B cell (primary cell): Measurements from ENCODE around the gene GLIS1. TPM values are rescaled to one million over a fixed set of nuclear protein-coding genes. Genes with fewer than 3 reads are reported as not detected.

Experiments
- ATAC-seq: fragments of 200-7000 bp; cut with Tn5 transposase; one replicate; pipeline ENCODE4 v1.10.0; 2021; ENCODE audit warnings: low read depth, mild to moderate bottlenecking, moderate number of reproducible peaks, moderate library complexity
- CTCF ChIA-PET: fragments of 350-600 bp; sonication (Branson Sonifier 250); formaldehyde crosslinking; loops from one replicate; lab custom pipeline; 2021; ENCODE audit warnings: antibody characterized with exemption, inconsistent platforms; lab: Charles Lee
- POLR2A ChIA-PET: fragments of 350-600 bp; sonication (Branson Sonifier 250); formaldehyde crosslinking; loops from one replicate; lab custom pipeline; 2021; ENCODE audit warnings: antibody characterized with exemption; lab: Charles Lee
- DNase-seq: peaks from one replicate; pipeline ENCODE4 v3.0.0; 2013
- H2AFZ ChIP-seq: 2 replicates; pipeline ENCODE4 v1.6.1; 2012; ENCODE audit warnings: mild to moderate bottlenecking, low read depth, low read length; ENCODE audit not compliant: insufficient read depth, poor library complexity, severe bottlenecking
- H3K27ac ChIP-seq, 2 donors: 1 replicate in 1 of 2; 2 replicates in 1 of 2; pipeline ENCODE4 v1.5.1; 2012 to 2013; ENCODE audit warnings: low read length in 2 of 2, mild to moderate bottlenecking in 2 of 2, moderate library complexity in 1 of 2
- H3K27me3 ChIP-seq, 4 experiments: fragments of 200-600 bp in 1 of 4; sonication (generic) in 1 of 4; replicated peaks in 1 of 4; 1 replicate in 2 of 4; 2 replicates in 2 of 4; pipeline versions ENCODE4 v1.6.1 to v1.7.0; 2013 to 2016; ENCODE audit warnings: low read length in 3 of 4, mild to moderate bottlenecking in 2 of 4, mixed read lengths in 1 of 4, moderate library complexity in 1 of 4; ENCODE audit not compliant: insufficient read depth in 4 of 4, control insufficient read depth in 3 of 4; ENCODE audit errors: control extremely low read depth in 1 of 4
- H3K36me3 ChIP-seq, 2 experiments: replicated peaks in 1 of 2; 1 replicate in 1 of 2; 2 replicates in 1 of 2; pipeline versions ENCODE4 v1.6.1 to v1.7.1; 2013; ENCODE audit warnings: low read length in 1 of 2; ENCODE audit not compliant: insufficient read depth in 2 of 2, control insufficient read depth in 1 of 2; ENCODE audit errors: control extremely low read depth in 1 of 2, extremely low read depth in 1 of 2
- H3K4me1 ChIP-seq, 2 donors: fragments of 200-600 bp in 1 of 2; sonication (generic) in 1 of 2; 1 replicate in 1 of 2; 2 replicates in 1 of 2; pipeline versions ENCODE4 v1.5.1 to v1.6.1; 2013 to 2017; ENCODE audit warnings: low read length in 2 of 2; ENCODE audit not compliant: control insufficient read depth in 2 of 2, insufficient read depth in 2 of 2
- H3K4me2 ChIP-seq: replicated peaks from 2 replicates; pipeline ENCODE3; 2012; ENCODE audit warnings: mild to moderate bottlenecking, low read depth, low read length; ENCODE audit not compliant: poor library complexity, severe bottlenecking
- H3K4me3 ChIP-seq, 5 experiments: fragments of 200-600 bp in 1 of 5; sonication (generic) in 1 of 5; 1 replicate in 3 of 5; 2 replicates in 2 of 5; pipeline versions ENCODE4 v1.5.1 to v1.7.0; 2011 to 2016; ENCODE audit warnings: low read length in 4 of 5, mild to moderate bottlenecking in 4 of 5, low read depth in 2 of 5, control low read depth in 1 of 5, moderate library complexity in 1 of 5; ENCODE audit not compliant: insufficient read depth in 1 of 5; ENCODE audit errors: control extremely low read depth in 1 of 5, extremely low read depth in 1 of 5
- H3K79me2 ChIP-seq: fragments of 200-600 bp; sonication (generic); one replicate; pipeline ENCODE4 v1.6.0; 2016; ENCODE audit warnings: low read length; ENCODE audit not compliant: control insufficient read depth, insufficient read depth
- H3K9ac ChIP-seq: fragments of 200-600 bp; sonication (generic); 2 replicates; pipeline ENCODE4 v1.6.1; 2017; ENCODE audit warnings: mild to moderate bottlenecking, low read length, moderate library complexity
- H3K9me3 ChIP-seq, 3 donors: one replicate each; pipeline versions ENCODE4 v1.6.1 to v1.7.1; 2013; ENCODE audit warnings: low read length in 2 of 3; ENCODE audit not compliant: control insufficient read depth in 2 of 3, insufficient read depth in 1 of 3; ENCODE audit errors: control extremely low read depth in 1 of 3
- H4K20me1 ChIP-seq: 2 replicates; pipeline ENCODE4 v1.6.0; 2012; ENCODE audit warnings: mild to moderate bottlenecking, low read length; ENCODE audit not compliant: insufficient read depth, control insufficient read depth, poor library complexity, severe bottlenecking
- H3K27ac Mint-ChIP-seq: one replicate; pipeline ENCODE4 v1.8.0; 2021; ENCODE audit warnings: mixed read lengths
- H3K27me3 Mint-ChIP-seq: one replicate; pipeline ENCODE4 v1.8.0; 2021; ENCODE audit warnings: mixed read lengths
- H3K4me1 Mint-ChIP-seq: one replicate; pipeline ENCODE4 v1.8.0; 2021; ENCODE audit warnings: mixed read lengths
- H3K4me3 Mint-ChIP-seq: one replicate; pipeline ENCODE4 v1.8.0; 2021; ENCODE audit warnings: mixed read lengths
- H3K9me3 Mint-ChIP-seq: one replicate; pipeline ENCODE4 v1.8.0; 2022; ENCODE audit warnings: mixed read lengths; ENCODE audit not compliant: insufficient read depth
- EZH2 ChIP-seq: IDR thresholded peaks from 2 replicates; pipeline ENCODE4 v1.6.1; 2012; ENCODE audit warnings: borderline replicate concordance, low read depth, mild to moderate bottlenecking, moderate library complexity, low read length; ENCODE audit not compliant: insufficient read depth, poor library complexity, severe bottlenecking
- WGBS: methylation state at CpG from one replicate; pipeline ENCODE4 v1.1.5; 2013; ENCODE audit warnings: missing lambda C conversion rate; ENCODE audit not compliant: insufficient coverage; 5-methylcytosine and 5-hydroxymethylcytosine counted together
- intact Hi-C: fragments of 100-400 bp; cut with micrococcal nuclease; formaldehyde crosslinking; loops from one replicate; pipeline ENCODE4 v1.10.0; 2022
- polyA plus RNA-seq: library from polyadenylated mRNA; depleted of rRNA; stranded (reverse); fragments of >200 nt; gene quantifications from 2 replicates; pipeline ENCODE4 v1.2.3, GENCODE V29; 2012
- total RNA-seq, 2 donors: library from RNA; stranded (reverse); fragments of 120-200 nt in 1 of 2; gene quantifications; 1 replicate in 1 of 2; 2 replicates in 1 of 2; pipeline versions ENCODE4 v1.2.3 to v1.2.4, GENCODE V29; 2013 to 2022
- TF ChIP-seq, protein P1 (sequence below): fragments of 200-600 bp; IDR thresholded peaks from one replicate; pipeline ENCODE4 v1.8.0; 2022; ENCODE audit warnings: antibody characterized with exemption, mild to moderate bottlenecking

Gene GLIS1
- total and polyA plus RNA-seq, 2 donors (not counting 1 experiment from before 2014, with no cell fraction given): not detected

GRCh38 chr1:53769780-53770179, 30.8 kb upstream of the GLIS1 start:
- CTCF ChIA-PET: no interaction called here

DNA sequence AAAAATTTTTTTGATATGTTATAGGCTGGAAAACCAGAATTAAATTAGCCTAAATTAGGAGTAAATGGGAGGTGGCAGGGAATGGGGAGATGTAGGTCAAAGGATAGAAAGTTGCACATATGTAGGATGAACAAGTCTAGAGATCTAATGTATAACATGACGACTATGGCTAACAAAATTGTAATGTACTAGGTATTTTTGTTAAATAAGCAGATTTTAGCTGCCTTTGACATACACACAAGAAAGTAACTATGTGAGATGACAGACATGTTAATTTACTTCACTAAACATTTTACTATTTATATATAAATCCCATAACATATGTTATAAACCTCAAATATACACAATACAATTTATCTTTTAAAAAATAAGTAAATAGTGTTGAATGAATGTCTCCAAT, 30.2 kb upstream of the GLIS1 start:
- H4K20me1 ChIP-seq: no peaks in the 10 kb centered on the region
- intact Hi-C loops: no loop called here
- no CpG with 5 or more reads among the region's 1 CpG for WGBS

More at GRCh38 chr1:53769780-53770179, 30.8 kb upstream of the GLIS1 start:
- POLR2A ChIA-PET: no interaction called here
- Mint-ChIP-seq H3K27ac (no peak overlapping the region), H3K4me1 (no peaks in the 10 kb centered on the region), H3K27me3 (no peaks in the 10 kb centered on the region), H3K9me3 (no peaks in the 10 kb centered on the region), H3K4me3 (no peak overlapping the region)
- Histone ChIP-seq H3K9me3 (no peaks in the 10 kb centered on the region), H3K36me3 (peaks cover 1 to 14% of the 10 kb centered on the region in 2 experiments), H4K20me1 (no peaks in the 10 kb centered on the region), H3K4me2 (no peak overlapping the region), H3K27me3 (no peaks in the 10 kb centered on the region), H3K79me2 (no peaks in the 10 kb centered on the region), H3K9ac (no peak overlapping the region), H2AFZ (no peak overlapping the region), H3K4me3 (no peak overlapping the region), H3K27ac (no peak overlapping the region), H3K4me1 (no peaks in the 10 kb centered on the region)
- ATAC-seq (no peak), DNase-seq (no peak)
- WGBS: no CpG with 5 or more reads among the region's 1 CpG
- no peak for TF ChIP-seq EZH2
- TF ChIP-seq, protein P1, sequence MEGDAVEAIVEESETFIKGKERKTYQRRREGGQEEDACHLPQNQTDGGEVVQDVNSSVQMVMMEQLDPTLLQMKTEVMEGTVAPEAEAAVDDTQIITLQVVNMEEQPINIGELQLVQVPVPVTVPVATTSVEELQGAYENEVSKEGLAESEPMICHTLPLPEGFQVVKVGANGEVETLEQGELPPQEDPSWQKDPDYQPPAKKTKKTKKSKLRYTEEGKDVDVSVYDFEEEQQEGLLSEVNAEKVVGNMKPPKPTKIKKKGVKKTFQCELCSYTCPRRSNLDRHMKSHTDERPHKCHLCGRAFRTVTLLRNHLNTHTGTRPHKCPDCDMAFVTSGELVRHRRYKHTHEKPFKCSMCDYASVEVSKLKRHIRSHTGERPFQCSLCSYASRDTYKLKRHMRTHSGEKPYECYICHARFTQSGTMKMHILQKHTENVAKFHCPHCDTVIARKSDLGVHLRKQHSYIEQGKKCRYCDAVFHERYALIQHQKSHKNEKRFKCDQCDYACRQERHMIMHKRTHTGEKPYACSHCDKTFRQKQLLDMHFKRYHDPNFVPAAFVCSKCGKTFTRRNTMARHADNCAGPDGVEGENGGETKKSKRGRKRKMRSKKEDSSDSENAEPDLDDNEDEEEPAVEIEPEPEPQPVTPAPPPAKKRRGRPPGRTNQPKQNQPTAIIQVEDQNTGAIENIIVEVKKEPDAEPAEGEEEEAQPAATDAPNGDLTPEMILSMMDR: no peak
- intact Hi-C loops: no loop called here

More for the DNA sequence above, 30.2 kb upstream of the GLIS1 start:
- Histone ChIP-seq H3K4me2 (no peak overlapping the region), H3K36me3 (peaks cover 1 to 14% of the 10 kb centered on the region in 2 experiments), H3K4me3 (no peak overlapping the region), H3K9me3 (no peaks in the 10 kb centered on the region), H3K27ac (no peak overlapping the region), H3K4me1 (no peaks in the 10 kb centered on the region), H2AFZ (no peak overlapping the region), H3K27me3 (no peaks in the 10 kb centered on the region), H3K9ac (no peak overlapping the region), H3K79me2 (no peaks in the 10 kb centered on the region)
- no peaks in the 10 kb centered on the region for H3K4me1 Mint-ChIP-seq
- TF ChIP-seq, protein P1: no peak
- TF ChIP-seq EZH2: no peak
- H3K9me3 Mint-ChIP-seq: no peaks in the 10 kb centered on the region
- H3K27me3 Mint-ChIP-seq: no peaks in the 10 kb centered on the region
- POLR2A ChIA-PET: no interaction called here
- no peak overlapping the region for H3K27ac Mint-ChIP-seq
- no peak overlapping the region for H3K4me3 Mint-ChIP-seq
- CTCF ChIA-PET: no interaction called here
- DNase-seq (no peak), ATAC-seq (no peak)
